GM18526 (cell line): ENCODE data around the gene UNC79.

ENCODE experiments used
- POLR2A ChIP-seq: IDR thresholded peaks from 3 replicates; pipeline ENCODE4 v1.6.1; 2011; ENCODE audit not compliant: insufficient read length; ENCODE audit errors: extremely low read depth

Gene UNC79

DNA sequence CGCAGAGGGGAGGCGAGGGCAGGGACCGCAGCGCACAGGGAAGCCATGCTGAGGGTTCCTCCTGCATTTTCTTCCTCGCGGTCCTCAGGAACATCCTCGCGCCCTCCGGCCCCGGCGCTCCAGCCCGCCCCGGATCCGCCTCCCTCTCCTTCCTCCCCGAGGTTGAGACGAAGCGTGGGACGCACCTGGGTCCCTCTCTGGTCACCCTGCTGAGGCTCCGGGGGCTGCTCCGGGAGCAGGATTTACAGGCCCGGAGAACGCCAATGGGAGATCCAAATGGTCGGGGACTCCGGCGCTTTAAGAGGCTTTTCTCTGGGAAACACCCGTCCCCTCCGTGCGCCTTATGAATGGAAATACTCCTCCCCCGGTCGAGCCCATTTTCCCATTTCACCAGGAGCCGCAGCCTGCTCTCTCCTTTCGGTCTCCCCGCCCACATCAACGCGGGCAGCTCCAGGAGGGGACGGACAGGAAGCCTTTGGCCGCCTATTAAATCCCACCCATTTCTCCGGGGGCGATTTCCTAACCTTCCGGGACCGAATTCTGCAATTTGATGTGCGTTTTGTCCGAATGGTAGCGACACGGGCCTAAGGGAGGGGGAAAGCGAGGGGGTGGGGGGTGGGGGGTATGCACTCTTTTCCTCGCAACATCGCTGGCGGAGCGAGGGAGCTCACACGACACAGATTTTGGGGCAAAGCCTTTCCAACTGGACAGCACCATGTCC lies at the start of gene UNC79:
TSS of gene UNC79 (plus strand) at position 625 of the 721 bp plus-strand sequence. CDS start at position 716, 91 bp downstream.
- no peak for TF ChIP-seq POLR2A

GRCh38 chr14:93381644-93382043 lies 49.1 kb upstream of the UNC79 start:
- TF ChIP-seq POLR2A, result no peak

DNA sequence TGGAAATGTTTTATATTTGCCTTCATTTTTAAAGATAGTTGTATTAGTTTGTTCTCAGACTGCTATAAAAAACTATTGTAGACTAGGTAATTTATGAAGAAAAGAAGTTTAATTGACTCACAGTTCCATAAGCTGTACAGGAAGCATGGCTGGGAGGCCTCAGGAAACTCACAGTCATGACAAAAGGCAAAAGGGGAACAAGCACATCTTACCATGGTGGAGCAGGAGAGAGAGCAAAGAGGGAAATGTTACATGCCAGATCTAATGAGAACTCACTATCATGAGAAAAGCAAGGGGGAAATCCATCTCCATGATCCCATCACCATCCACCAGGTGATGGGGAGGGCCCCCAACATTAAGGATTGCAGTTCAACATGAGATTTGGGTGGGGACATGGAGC lies 35.5 kb upstream of the UNC79 start:
- no peak for TF ChIP-seq POLR2A

GRCh38 chr14:93396456-93396855 lies 34.3 kb upstream of the UNC79 start:
- TF ChIP-seq POLR2A, result no peak

- no peak for TF ChIP-seq POLR2A
These were observed 32.2 kb upstream of the UNC79 start for GRCh38 chr14:93398491-93398890.

DNA sequence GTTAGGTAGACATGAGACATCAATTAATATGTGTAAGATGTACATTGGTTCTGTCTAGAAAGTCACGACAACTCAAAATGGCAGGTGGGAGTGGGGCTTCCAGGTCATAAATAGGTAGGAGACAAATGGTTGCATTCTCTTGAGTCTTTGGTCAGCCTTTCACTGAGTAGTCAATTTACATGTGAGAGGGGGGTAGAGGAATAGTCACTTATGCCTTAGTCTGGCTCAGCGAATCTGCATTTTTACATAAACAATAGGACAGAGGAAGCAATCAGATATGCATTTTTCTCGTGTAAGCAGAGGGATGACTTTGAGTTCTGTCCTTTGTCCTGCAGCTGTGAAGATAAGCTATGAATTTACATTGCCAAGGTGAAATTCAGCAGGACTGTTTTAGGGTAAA lies 27.8 kb upstream of the UNC79 start:
- no peak for TF ChIP-seq POLR2A

DNA sequence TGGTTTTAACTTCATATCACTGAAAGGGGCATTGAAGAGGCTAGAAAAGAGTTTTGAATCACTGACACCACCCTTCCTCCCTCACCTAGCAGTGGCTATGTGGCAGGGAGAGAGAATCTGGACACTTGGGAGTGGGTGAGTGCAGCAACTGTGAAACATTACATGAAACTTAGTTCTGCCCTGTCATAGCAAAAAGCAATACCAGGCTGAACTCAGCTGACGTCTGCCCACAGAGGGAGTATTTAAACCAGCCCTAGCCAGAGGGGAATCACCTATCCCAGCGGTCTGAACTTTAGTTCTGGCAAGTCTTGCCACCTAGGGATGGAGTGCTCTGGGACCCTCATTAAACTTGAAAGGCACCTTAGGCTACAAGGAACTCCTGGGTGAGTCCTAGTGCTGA lies 20.7 kb upstream of the UNC79 start:
- TF ChIP-seq POLR2A, result no peak

DNA sequence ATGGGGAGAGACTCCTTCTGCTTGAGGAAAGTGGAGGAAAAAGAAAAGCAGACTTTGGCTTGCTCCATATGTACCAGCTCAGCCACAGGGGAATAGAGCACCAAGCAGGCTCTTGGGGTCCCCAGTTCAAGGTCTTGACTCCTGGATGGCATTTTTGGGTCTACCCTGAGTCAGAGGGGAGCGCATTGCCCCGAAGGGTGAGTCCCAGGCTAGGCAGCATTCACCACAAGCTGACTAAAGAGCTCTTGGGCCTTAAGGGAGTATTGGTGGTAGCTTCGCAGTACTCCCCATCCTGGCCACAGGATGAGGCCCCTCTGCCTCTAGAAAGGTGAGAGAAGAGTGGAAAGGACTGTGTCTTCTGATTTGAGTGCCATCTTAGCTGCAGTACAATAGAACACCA lies 19.8 kb upstream of the UNC79 start:
- TF ChIP-seq POLR2A, result no peak

DNA sequence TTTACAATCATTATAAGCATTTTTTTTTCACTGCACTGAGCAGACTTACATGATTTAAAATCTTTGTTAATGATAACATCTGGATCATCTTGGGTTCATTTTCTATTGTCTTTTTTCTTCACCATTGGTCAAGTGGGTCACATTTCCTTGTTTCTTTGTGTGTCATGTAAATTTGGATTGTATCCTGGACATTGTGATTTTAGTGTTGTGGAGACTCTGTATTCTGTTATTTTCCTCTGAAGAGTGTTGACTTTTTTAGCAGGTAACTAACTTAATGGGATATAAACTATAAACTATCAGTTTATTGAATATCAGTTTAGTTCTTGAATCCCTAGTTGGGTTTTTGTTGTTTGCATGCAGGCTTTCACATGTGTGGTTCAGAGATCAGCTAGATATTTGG lies 4.0 kb upstream of the UNC79 start:
- TF ChIP-seq POLR2A, result no peak

GRCh38 chr14:93431036-93431670 lies 414 bp downstream of the UNC79 start:
- no peak for TF ChIP-seq POLR2A

DNA sequence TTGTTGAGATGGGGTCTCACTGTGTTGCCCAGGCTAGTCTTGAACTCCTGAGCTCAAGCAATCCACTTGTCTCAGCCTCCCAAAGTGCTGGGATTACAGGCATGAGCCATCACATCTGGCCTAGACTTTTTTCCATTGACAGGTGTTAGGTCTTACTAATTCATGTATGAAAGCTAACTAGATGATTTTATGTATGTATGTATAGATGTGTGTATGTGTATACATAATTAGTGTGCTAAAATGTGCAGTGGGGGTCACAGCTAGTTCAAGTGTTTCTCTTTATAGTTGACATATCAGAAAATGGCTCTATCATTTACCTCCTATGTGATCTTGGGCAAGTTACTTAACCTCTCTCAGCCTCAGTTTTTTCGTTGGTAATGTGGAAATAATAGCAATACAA lies 23.5 kb downstream of the UNC79 start:
- TF ChIP-seq POLR2A, result no peak

GRCh38 chr14:93456356-93456755 lies 25.6 kb downstream of the UNC79 start:
- no peak for TF ChIP-seq POLR2A

DNA sequence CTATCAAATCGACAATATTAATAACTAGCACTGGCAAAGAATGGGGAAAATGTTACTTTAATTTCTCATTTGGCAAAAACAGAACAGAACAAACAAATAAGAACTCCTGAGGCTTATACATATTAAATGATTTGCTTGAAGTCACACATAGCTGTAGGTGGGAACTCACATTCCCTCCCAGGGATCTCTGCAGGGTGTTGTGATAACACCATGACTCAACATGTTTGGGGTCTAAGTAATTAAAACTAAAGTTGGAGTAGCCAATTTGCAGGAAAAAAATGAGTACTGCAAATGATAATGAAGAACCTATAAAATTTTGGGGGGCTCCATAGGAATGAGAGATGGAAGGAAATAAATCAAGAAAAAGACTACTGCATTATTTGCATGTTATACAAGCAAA lies 27.5 kb downstream of the UNC79 start:
- TF ChIP-seq POLR2A, result no peak

DNA sequence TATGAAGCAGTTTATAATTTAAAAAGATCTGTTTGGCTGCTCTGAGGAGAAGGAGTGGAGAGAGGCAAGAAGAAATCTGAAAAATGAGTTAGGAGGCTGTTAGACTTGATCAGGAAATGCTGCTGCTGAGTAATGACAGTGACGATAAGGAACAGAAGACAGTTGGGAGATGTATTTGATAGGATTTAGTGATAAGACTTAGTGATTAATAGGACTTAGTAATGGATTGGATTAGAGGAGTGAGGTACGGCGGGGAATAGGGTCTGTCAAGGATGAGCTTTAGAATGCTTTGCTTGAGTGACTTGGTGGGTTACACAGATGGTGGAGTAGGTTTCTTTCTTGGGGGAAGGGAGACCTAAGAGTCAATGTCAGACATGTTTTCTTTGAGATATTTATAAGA lies 31.7 kb downstream of the UNC79 start:
- no peak for TF ChIP-seq POLR2A

DNA sequence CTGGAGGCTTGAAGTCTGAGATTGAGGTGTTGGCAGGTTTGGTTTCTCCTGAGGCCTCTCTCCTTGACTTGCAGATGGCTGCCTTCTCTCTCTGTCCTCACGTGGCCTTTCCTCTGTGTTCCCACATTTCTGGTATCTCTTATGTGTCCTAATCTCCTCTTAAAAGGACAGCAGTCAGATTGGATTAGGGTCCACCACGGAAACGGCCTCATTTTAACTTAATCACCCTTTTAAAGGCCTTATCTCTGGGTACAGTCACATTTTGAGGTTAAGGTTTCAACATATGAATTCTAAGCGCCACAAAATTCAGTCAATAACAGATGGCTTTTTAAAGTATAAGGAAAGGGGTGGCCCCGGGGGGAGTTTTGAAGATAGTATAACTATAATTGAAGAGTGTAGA lies 33.5 kb downstream of the UNC79 start:
- no peak for TF ChIP-seq POLR2A

- no peak for TF ChIP-seq POLR2A
These were observed 44.7 kb downstream of the UNC79 start for GRCh38 chr14:93475471-93475870.

DNA sequence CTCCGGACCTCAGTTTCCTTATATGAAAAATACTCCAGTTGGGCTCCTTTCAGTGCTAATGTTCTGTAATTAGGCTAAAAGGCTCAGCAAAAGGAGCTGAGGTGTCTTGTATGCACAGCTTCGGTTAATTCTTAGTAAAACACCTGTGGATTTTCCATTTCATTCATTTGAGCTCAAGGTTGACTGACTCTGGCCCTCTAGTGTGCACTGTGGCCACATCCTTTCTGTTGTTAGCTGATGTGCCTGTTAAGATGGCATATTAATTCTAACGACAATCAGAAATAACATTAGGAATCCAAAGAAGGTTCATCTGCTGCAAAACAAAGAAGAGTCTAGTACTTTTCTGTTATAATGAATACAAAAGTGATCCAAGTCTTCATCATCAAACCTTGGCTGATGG lies 45.6 kb downstream of the UNC79 start:
- TF ChIP-seq POLR2A, result no peak

DNA sequence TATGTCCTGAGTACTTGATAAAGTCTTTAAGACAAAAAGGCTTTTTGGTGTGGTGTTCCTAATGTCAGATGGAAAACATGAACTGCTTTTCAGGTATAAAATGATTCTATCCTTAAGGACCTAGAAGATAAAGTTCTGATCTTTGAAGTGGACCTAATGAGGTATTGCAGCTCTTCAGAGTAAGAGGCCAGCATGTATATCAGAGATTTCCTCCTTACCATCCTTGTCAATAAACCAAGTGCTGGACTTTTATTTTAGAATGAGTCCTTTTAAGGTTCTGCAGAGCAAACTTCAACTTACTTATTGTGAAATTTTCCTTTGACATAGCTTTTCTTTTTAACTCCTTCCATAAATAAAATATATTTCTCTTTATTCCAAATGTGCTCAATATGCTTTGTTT lies 50.1 kb downstream of the UNC79 start:
- no peak for TF ChIP-seq POLR2A

GRCh38 chr14:93481758-93482157 lies 51.0 kb downstream of the UNC79 start:
- no peak for TF ChIP-seq POLR2A
